22Rv1 (cell line): Measurements from ENCODE around the gene ARF1.

Source experiments
- ZFX ChIP-seq: fragments of 450-650 bp; IDR thresholded peaks from 2 replicates; pipeline ENCODE4 v1.6.1; 2017; ENCODE audit warnings: antibody characterized with exemption, borderline replicate concordance
- TF ChIP-seq, protein P1 (sequence below): fragments of 450-650 bp; IDR thresholded peaks from 2 replicates; pipeline ENCODE4 v1.5.1; 2017; ENCODE audit warnings: mild to moderate bottlenecking

DNA sequence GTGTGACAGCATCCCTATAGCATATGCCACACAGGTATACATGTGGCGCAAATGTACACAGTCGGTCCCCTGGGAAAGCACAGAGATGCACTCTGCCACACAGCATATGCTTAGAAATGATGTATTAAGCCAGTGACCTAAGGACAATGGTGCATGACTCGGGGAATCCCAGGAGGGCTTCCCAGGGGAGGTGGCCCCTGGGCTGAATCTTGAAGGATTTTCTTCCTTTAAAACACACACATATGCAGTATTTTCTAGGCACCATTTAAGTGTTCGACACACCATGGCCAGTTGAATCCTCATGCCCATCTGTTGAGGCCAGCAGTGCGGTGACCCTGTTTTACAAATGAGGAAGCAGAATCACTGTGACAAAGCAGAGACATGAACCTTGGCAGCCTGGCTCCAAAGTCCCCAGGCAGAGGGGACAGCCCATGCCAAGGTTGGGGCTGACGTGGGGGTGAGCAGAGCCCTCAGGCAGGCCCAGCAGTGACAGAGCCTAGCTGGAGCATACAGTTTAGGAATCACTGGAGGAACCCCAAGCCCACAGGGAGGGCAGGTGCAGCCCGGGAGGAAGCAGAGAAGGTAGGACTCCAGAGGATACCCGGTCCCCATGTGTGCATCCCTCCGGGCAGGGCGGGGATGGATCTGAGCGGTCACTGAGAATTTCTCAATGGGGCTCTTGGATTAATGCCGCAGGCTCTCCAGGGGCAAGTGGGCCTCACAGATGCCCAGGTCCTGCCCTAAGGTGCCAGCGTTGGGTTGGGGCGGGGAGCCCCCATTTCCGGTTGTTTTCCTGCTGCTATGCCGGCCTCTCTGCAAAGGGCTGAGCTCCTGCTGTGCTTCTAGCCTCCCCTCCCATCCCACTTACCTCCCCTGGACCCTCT is 47.3 kb upstream of the ARF1 start:
- TF ChIP-seq, protein P1, sequence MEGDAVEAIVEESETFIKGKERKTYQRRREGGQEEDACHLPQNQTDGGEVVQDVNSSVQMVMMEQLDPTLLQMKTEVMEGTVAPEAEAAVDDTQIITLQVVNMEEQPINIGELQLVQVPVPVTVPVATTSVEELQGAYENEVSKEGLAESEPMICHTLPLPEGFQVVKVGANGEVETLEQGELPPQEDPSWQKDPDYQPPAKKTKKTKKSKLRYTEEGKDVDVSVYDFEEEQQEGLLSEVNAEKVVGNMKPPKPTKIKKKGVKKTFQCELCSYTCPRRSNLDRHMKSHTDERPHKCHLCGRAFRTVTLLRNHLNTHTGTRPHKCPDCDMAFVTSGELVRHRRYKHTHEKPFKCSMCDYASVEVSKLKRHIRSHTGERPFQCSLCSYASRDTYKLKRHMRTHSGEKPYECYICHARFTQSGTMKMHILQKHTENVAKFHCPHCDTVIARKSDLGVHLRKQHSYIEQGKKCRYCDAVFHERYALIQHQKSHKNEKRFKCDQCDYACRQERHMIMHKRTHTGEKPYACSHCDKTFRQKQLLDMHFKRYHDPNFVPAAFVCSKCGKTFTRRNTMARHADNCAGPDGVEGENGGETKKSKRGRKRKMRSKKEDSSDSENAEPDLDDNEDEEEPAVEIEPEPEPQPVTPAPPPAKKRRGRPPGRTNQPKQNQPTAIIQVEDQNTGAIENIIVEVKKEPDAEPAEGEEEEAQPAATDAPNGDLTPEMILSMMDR = no peak
- TF ChIP-seq ZFX = no peak
